ELF-1 (cell line): ENCODE measurements around the gene AEBP2.

Source experiments
- DNase-seq: peaks from one replicate; pipeline ENCODE4 v3.0.0-alpha.2; 2016; ENCODE audit warnings: low read depth, low spot score

Gene AEBP2

DNA sequence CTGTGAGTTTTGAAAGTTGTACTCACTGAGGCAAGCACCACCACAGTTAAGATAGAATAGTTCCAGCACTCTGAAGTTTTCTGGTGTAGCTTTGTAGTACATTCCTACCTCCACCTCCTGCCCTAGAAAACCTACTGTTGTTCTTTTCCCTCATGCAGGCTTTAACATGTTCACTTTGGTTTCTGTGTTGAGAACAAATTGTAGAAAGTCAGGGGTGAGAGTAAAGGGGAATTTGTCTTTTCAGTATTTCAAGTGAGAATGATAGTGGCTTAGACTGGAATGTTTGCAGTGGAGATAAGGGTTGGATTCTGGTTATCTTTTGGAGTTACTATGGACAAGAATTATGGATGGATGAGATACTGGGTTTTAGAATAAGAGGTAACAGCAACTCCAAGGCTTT is 67.2 kb downstream of the AEBP2 start:
- DNase-seq, result no peak

DNA sequence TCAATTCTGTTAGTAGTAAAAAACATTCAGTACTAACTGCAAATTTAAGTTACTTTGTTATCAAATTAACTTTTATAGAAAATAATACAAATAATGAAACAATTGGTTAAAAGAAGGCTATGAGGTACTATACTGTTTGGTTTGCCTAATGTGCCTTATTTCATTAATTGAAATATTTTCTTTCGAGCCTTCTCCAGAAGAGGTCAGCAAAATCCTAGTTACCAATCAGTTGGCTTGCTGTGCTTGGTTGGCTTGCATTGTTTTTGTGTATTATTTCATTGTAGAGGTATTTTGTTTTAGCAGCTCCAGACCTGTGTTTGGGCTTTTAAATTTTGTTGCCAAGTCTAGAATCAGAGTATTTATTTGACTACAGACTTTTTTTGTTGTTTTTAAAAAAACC is 68.5 kb downstream of the AEBP2 start:
- no peak for DNase-seq

DNA sequence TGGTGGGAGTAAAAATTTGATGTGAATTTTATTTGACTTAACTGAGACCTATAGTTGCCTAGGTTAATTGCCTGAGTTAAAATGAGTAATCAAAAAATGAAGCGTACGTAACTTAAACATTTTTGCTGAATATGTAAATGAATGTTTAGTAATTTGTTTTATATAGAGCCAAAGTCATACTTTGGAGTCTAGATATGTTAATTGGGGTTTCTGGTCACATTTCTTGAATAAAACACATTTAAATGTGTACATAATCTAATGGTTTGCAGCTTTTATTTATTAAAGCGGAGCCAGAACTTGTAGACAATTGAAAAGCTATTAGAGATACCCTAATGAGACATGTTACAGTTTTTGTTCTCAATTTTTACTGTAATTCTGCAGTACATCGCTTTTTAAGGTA is 71.2 kb downstream of the AEBP2 start:
- DNase-seq, result no peak

DNA sequence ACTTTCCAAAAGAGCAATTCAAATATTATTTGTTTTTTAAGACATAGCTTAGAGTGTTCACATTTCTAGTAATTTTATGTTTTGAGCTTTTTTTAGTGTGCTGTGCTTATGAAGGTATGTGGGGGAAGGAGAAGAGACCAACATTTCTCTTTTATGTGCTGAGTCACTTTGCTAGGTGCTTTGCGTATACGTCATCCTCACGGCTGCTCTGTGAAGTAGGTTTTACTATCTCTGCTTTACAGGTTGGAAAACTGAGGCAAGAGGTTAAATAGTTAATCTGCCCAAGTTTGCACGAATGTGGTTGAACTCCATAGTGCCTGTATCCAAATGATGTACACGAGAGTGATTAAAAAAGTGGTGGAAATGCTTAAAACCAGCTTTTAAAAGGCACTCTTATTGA is 75.9 kb downstream of the AEBP2 start:
- DNase-seq, result no peak

DNA sequence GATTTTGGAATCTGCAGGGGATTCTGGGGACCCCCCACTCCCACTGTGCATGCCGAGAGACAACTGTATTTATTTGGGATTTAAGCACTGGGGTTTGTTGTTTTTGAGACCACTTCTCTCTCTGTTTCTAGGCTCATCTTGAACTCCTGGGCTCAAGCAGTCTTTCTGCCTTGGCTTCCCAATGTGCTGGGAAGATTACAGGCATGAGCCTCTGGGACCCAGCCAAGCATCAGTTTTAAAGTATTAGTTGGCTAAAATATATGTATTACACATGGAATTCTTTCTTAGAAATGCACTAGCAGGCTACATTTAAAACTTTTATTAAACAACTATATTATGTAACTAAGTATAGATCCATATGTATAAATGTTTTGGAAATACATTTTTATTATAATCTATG is 78.3 kb downstream of the AEBP2 start:
- no peak for DNase-seq

DNA sequence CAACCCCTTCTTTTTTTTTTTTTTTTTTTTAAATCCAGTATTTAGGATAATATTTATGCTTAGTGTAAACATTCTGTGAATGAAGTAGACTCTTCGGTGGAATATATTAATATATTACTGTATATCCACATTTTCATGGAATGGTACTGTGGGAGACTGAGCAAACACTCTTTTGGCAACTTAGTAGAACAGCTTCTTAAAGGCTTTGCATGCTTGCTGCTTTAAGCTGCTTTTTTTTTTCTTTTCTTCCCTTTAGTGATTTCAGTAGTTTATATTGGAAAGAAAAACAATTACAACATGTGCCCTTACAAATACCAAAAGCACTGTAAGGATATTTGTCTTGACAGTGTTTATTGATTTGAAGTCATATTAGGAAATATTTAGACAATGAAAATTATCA is 78.9 kb downstream of the AEBP2 start:
- no peak for DNase-seq

DNA sequence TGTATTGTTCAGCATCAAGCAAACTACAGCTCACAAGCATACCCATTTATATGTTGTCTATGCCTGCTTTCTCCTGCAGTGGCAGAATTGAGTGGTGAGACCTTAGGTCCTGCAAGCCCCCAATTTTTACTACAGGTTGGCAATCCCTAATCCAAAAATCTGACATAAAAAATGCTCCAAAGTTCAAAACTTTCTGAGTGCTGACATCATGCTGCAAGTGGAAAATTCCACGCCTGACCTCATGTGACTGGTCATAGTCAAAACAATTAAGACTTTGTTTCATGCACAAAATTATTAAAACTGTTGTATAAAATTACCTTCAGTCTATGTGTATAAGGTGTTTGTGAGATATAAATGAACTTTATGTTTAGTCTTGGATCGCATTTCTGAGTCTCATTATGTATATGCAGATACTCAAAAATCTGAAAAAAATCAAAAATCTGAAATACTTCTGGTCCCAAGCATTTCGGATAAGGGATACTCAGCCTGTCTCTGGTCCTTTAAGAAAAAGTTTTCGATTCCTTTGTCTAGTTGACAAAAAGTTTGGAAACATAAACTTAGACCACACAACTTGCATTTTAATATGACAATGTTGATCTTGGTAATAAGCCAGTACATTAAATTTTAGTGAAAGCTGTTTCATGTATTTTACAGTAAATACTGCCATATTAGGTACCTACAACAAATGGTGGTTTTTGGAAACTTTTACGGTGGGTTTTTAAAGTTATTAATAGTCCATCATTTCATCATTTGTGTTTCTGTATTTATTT is 81.5 kb downstream of the AEBP2 start:
- no peak for DNase-seq

DNA sequence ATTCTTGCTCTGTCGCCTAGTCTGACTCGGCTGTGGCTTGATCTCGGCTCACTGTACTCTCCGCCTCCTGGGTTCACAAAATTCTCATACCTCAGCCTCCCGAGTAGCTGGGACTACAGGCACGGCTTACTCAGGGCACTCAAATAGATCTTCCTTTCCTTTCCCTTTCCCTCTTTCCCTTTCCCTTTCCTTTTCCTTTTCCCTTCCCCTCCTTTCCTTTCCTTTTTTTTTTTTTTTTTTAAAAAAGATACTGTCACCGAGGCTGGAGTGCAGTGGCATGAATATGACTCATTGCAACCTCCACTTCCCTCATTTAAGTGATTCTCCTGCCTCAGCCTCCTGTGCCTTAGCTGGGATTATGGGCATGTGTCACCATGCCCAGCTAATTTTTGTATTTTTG is 86.0 kb downstream of the AEBP2 start:
- DNase-seq, result no peak

DNA sequence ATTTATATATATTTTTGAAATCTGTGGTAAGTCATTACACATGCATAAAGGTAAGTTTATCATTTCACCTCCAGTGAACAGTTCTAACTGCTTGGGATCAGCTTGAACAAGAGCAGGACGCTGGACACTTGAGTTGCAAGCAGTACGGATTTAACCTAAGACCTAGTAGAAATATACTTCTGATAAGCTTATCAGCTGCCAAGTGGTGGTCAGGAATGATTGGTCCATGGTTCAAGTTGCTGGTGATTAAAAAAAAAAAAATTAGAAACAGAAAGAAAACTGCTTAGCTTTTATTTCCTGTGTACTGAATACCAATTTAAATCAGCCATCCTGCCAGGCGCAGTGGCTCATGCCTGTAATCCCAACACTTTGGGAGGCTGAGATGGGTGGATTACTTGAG is 88.6 kb downstream of the AEBP2 start:
- DNase-seq, result no peak

DNA sequence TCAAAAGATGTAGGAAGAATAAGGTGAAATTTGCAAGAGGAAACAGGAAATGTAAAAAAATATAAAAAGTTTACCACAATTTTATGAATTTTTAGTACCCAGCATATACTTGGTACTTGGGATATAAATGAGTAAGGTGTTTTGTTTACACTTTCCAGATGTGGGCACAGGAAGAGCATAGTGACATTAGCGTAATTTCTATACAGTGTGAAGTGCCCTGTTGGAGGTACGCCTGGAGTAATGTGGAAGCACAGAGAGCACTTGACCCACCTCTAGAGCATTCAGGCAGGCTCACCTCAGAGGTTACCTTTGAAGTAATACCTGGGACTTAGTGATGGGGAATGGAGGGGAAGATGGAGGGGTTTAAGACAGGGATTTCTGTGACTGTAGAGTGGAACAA is 89.5 kb downstream of the AEBP2 start:
- DNase-seq, result no peak

DNA sequence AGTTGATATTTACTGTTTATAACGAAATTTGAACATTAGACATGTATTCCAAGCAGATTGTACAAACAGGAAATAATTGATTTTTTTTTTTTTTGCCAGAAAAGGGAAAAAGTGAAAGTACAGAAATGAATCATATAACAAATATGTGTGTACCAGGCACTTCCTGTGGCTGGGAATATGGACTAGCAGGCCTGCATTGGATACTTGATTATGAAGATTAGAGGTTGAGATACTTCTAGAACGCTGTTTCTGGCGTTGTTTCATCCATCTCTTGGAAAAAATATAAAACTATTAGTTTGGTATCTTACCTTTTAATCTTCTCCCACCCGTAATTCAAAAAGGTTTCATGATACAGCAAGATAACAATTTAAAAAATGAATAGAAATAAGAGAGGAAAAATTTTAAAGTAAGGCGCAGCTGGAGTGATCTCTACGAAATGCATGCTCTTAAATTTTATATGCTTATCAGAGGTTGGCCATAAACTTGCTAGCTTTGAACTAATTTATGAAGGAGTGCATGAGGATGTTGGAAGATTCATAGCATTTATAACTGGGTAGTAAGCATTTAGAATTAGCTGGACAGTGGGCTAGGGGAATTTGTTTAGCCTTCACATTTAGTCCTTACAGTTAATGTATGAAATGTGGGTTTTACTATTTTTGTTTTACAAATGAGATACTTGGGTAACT is 90.8 kb downstream of the AEBP2 start:
- no peak for DNase-seq

DNA sequence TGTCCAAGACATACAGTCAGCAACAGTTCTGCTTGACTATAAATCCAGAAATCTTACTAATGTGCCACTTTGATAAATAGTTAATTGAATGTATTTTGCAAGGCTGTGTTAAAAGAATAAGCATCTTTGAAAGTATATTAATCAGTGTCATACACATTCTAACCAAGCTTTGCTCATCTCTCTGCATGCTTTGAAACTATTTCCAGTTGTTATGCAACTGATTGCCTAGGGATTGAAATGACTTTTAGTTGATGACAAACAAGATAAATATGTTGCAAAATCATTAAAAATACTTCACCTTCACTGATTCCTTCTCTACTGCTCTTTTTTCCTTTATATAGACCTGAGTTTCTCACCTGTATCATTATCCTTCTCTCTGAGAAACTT is 91.3 kb downstream of the AEBP2 start:
- DNase-seq, result no peak

DNA sequence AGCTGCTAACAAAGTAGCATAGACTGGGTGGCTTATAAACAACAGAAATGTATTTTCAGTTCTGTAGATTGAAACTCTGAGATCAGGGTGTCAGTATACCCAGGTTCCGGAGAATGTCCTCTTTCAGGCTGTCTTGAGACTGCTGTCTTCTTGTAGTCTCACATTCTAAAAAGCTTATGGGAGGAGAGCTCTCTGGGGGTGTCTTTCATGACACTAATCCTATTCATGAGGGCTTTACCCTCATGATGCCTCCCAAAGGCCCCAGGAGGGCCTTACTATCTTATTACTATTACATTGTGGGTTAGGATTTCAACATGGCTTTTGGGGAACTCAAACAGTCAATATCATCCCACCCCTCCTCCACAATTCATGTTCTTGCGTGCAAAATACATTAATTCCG is 94.3 kb downstream of the AEBP2 start:
- no peak for DNase-seq

DNA sequence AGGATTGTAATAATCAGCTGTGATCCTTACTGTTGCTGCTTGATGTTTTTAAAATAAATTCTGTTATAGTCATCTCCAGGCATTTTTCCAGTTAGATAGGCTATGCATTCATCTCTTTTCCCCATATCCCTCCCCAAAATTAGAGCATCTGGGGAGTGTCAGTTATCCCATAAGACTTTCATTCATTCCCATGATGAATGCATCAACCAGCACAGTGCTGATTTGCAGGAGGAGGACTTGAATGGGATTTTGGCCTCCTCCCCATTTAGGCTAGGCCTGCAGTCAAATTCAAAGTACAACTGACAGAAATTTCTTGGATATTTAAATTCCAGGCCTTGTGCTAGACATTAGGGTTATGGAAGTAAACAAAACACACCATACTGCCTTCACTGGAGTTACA is 99.8 kb downstream of the AEBP2 start:
- DNase-seq, result no peak

DNA sequence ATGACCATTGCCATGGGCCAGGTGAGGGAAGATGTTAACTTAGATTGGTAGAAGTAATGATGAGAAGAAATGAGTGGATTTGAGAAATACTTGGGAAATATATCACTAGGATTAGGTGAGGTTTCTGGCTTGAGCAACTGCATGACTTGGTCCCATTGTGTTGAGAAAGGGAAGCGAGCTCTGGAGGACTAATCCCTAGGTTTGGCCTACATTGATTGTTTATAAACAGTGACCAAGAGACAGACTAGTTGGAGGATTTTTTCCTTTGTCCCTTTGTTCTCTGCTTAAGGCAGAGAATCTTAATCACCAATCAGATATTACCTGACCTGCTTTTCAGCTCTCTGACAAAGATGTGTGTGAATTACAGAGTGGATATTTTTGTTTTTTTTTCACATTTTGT is 100.5 kb downstream of the AEBP2 start:
- no peak for DNase-seq

DNA sequence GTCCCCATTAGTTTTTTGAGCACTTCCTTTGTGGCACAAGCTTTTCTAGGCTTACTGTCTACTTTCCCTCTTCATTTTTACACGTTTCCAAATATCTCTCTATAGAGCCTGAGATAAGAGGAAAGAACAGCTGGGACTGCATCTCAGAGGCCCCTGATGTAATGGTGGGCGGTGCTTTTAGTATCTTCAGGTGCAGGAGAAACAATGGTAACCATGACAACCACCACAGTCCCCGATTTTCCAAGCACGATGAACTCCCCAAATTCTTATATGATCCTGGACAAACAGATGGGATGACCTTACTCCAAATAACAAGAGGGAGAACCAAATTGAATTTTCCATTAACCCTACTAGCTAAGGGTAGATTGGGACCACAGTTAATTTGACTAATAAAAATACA is 103.3 kb downstream of the AEBP2 start:
- no peak for DNase-seq

DNA sequence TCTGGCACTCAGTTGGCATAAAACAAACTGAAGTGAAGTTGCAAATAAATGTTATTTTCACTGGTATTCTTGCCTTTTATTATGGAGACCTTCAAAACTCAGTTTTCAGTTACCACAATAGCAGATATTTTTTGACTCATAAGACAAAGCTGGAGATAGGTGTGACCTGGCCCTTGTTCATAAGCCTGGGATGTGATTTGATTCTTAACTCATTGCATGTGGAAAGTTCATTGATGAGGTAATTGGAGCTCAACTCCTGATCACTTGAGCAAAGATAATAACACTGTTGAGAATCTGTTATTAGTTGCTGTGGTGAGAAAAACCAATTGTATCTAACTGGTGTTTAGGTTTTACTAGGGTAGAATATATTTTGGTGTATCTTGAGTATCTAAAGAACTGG is 105.1 kb downstream of the AEBP2 start:
- DNase-seq, result no peak

DNA sequence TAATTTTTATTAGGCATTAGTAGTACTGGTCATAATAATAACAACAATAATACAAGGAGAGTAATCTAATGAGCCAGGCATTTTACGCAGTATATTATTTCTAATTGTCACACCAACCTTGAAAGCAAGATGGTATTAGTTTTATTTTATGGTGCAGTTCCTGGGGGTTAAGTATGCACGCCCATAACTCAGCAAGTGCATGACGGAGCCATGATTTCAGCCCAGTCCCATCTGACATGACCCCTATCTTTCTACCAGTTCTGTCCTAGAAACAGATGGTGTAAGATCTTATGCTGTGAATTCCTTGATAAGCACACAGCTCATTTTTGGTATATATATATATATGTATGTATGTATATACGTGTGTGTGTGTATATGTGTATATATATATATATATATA is 106.0 kb downstream of the AEBP2 start:
- no peak for DNase-seq

DNA sequence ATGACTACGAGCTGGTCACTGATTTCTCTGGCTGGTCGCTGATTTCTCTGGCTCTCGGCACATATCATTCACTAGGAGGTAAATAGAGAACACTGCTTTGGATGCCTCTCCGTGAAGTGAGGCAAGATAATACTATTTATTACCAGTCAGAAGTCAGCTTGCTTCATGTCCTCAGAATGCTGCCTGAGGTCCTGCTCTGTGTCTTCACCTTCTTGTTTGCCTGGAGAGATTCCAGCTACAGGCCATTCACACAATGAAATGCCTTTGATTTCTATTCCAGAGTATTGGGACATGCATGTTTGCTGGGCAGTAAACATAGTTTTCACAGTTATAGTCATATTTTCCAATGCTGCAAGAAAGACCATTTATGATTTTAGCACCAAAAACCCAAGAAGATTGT is 106.7 kb downstream of the AEBP2 start:
- DNase-seq, result no peak

DNA sequence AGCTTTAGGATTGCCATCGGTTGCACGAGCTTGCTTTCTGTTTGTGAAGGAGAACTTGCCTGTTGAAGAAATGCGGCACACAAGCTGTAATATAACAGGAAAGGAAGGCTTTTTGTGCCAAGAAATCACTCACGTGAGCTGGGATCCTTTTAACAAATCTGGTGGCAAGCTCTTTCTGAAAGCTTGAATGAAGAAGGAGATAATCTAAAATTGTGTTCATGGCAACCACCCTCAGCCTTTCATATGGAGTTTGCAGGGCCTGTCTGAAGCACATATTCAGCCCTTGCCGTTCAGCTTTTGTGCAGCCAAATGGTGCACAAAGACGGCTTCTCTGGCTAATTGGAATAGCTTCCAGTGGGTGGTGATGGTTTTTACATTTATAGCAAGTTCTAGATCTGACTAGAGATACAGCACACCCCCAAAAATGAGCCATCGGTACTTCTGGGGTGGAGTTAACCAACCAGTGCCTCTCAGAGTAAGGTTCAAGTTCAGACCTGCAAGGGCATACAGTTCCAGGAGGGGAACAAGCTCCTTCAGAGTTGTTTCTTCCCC is 107.4 kb downstream of the AEBP2 start:
- no peak for DNase-seq

DNA sequence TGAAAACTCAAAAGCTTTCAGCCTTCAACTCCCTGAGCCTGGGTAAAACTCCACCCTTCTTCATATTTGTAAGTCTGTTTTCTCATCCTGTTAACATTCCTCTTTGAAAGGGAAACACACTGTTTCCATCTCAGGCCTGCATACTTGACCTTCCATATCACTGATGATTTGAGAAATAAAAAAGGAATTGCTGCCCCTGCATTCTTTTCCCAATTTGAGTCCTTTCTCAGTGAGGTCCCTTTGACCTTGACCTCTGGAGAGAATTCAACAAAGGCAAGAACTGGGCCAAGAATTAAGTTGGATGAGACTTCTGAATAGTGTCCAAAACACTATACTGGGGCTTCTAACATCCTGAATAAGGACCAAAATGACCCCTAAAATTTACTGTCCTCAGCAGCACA is 108.0 kb downstream of the AEBP2 start:
- no peak for DNase-seq

DNA sequence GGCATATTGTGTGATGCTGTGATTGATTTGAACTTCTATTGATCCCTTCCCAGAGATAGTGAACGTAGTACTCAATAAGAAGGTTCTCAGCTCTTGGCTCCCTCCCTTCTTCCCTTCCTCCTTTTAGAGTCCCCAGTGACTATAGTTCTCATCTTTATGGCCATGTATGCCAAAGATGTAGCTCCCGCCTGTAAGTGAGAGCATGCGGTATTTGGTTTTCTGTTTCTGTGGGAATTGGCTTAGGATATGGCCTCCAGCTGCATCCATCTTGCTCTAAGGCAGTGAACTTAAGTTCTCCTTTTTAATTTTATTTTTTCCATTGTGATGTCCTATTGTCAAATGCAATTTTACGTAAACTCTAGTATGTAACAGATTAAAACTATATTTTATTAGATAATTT is 109.5 kb downstream of the AEBP2 start:
- no peak for DNase-seq

DNA sequence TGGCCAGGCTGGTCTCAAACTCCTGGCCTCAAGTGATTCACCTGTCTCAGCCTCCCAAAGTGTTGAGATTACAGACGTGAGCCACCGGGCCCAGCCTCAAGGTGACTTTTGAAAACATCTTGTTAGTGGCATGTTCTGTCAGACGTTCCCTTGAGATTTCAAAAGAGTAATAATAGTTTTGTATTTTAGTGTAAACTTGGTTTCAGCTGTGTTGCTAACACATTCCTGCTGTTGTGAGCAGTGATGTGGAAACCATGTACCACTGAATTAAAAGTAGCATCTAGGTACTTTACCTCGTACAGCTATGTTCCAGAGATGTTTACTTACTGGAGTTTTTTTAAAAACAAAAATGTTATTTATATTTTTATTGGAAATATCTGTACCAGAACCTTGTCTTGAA is 111.3 kb downstream of the AEBP2 start:
- no peak for DNase-seq
